T-helper 17 cell (primary cell): ENCODE data around the gene MRPL17. TPM values are rescaled to one million over a fixed set of nuclear protein-coding genes. Genes with fewer than 3 reads are reported as not detected.
"Not testable (repeated sequence)": the region's sequence is repeated elsewhere in the genome, so short reads cannot be mapped to it uniquely, and the experiment has no call there.

ENCODE experiments used
- ATAC-seq: fragments of 150-1000 bp; cut with Tn5 transposase; 2 replicates; pipeline ENCODE4 v1.10.0; 2021; ENCODE audit warnings: mild to moderate bottlenecking, moderate library complexity
- DNase-seq, 3 donors: peaks; one replicate each; pipeline versions ENCODE4 v3.0.0 to v3.0.0-alpha.2; 2020 to 2021
- H3K9me3 ChIP-seq: one replicate; pipeline ENCODE4 v1.7.0; 2013; ENCODE audit warnings: low read length, mild to moderate bottlenecking; ENCODE audit not compliant: control insufficient read depth, poor library complexity, severe bottlenecking
- H3K27ac Mint-ChIP-seq: one replicate; pipeline ENCODE4 v1.8.0; 2022; ENCODE audit warnings: mild to moderate bottlenecking, moderate library complexity, mixed read lengths
- H3K27me3 Mint-ChIP-seq: one replicate; pipeline ENCODE4 v1.8.0; 2022; ENCODE audit warnings: mixed read lengths
- H3K36me3 Mint-ChIP-seq: one replicate; pipeline ENCODE4 v1.8.0; 2022; ENCODE audit warnings: low read depth, mixed read lengths
- H3K4me1 Mint-ChIP-seq: one replicate; pipeline ENCODE4 v1.8.0; 2022; ENCODE audit warnings: mild to moderate bottlenecking, mixed read lengths
- H3K4me3 Mint-ChIP-seq: one replicate; pipeline ENCODE4 v1.8.0; 2022; ENCODE audit warnings: mild to moderate bottlenecking, moderate library complexity, mixed read lengths
- total RNA-seq, 4 donors: library from RNA in 2 of 4; stranded (reverse) in 2 of 4; gene quantifications; one replicate each; pipeline ENCODE4 v1.2.3 and lab custom pipeline; 2022 to 2026

The MRPL17 gene
- total RNA-seq, 2 donors from 2014 or later, result 10.9 TPM

GRCh38 chr11:6695377-6695776 lies 12.2 kb upstream of the MRPL17 start:
- Mint-ChIP-seq H3K27ac (no peak overlapping the region), H3K4me1 (peaks cover 22% of the 10 kb centered on the region), H3K27me3 (no peaks in the 10 kb centered on the region), H3K36me3 (peaks cover 5% of the 10 kb centered on the region), H3K4me3 (no peak overlapping the region)
- DNase-seq (no peak), ATAC-seq (no peak)
- no peaks in the 10 kb centered on the region for H3K9me3 ChIP-seq

- ATAC-seq, result no peak
- peak overlapping the region; percentile 81 for H3K27ac Mint-ChIP-seq
- no peaks in the 10 kb centered on the region for H3K9me3 ChIP-seq
- H3K36me3 Mint-ChIP-seq, result peaks cover 5% of the 10 kb centered on the region
- H3K27me3 Mint-ChIP-seq, result no peaks in the 10 kb centered on the region
- no peak overlapping the region for H3K4me3 Mint-ChIP-seq
- peaks cover 22% of the 10 kb centered on the region for H3K4me1 Mint-ChIP-seq
- no peak for DNase-seq
These were observed 11.0 kb upstream of the MRPL17 start for GRCh38 chr11:6694229-6694535.

DNA sequence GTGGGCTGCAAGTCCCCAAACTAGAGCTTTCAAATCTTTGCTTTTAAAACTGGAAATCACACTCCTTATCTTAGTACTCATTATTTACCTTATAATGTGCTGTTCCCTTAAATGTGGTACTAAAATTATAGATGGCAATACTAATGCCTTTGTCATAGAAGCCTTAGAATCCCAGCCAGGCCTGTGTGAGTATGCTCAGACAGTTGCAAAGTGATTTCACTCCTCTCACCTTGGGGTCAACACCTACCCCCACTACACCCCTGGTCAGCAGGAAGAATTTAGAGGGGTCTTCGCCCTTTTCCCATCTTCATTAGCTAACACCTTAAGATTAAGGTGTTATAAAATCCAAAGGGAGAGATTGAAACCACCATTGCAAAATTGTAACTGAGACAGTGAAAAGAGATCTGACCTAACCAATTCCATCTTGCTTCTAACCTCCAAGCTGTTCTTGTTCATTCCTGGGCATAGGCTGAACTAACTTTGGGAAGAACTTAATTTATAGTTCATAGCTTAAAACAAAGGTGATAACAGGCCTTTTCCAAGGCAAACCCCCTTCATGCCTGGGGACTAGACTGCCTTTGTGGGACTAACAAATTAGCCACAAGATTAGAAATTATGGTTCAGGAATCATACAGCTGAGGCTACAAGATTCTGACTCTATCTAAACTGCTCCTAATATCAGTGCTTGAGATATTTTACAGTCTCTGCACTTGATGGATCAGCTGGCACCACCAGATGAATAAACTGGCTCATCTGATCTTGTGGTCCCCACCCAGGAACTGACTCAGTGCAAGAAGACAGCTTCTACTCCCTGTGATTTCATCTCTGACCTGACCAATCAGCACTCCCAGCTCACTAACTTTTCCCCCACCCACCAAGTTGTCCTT lies 10.4 kb upstream of the MRPL17 start:
- Mint-ChIP-seq H3K27me3 (no peaks in the 10 kb centered on the region), H3K36me3 (peaks cover 5% of the 10 kb centered on the region), H3K27ac (peak overlapping the region; percentile 81), H3K4me3 (no peak overlapping the region), H3K4me1 (peaks cover 22% of the 10 kb centered on the region)
- no peaks in the 10 kb centered on the region for H3K9me3 ChIP-seq
- DNase-seq (no peak), ATAC-seq (peak; percentile 50)

GRCh38 chr11:6692128-6692527 lies 9.0 kb upstream of the MRPL17 start:
- DNase-seq (no peak), ATAC-seq (no peak)
- Mint-ChIP-seq H3K4me3 (no peak overlapping the region), H3K36me3 (peaks cover 2% of the 10 kb centered on the region), H3K27me3 (no peaks in the 10 kb centered on the region), H3K4me1 (peaks cover 16% of the 10 kb centered on the region), H3K27ac (no peak overlapping the region)
- H3K9me3 ChIP-seq, result no peaks in the 10 kb centered on the region

- DNase-seq, ATAC-seq, H3K36me3 Mint-ChIP-seq, H3K27me3 Mint-ChIP-seq, H3K4me3 Mint-ChIP-seq, H3K27ac Mint-ChIP-seq, H3K9me3 ChIP-seq: not testable (repeated sequence)
- peaks cover 16% of the 10 kb centered on the region for H3K4me1 Mint-ChIP-seq
These were observed 7.4 kb upstream of the MRPL17 start for GRCh38 chr11:6690431-6691132.

DNA sequence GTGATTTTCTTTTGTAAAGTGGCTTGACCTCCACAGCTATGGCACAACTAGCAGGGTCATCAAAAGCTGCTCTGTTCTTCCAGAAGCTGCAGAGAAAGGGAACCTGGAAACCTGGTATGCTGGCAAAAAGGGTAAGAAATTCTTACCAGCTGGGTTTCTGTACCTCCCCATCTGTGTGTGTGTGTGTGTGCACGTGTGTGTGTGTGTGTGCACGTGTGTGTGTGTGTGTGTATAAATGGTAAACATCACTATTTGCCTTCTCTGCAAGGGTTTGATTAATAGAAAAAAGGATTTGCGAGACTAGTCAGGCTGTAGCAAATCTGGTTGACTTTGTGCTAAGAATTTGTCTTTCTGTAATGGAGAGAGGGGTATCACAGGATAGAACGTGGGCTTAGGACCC lies 4.7 kb upstream of the MRPL17 start:
- Mint-ChIP-seq H3K4me1 (peaks cover 13% of the 10 kb centered on the region), H3K27ac (peak overlapping the region; percentile 39), H3K36me3 (peaks cover 7% of the 10 kb centered on the region), H3K27me3 (no peaks in the 10 kb centered on the region), H3K4me3 (no peak overlapping the region)
- H3K9me3 ChIP-seq, result no peaks in the 10 kb centered on the region
- DNase-seq, result no peak
- no peak for ATAC-seq

GRCh38 chr11:6686006-6686405 lies 2.9 kb upstream of the MRPL17 start:
- Mint-ChIP-seq H3K27ac (no peak overlapping the region), H3K4me1 (peaks cover 22% of the 10 kb centered on the region), H3K36me3 (peaks cover 6% of the 10 kb centered on the region), H3K4me3 (peak overlapping the region; percentile 68), H3K27me3 (no peaks in the 10 kb centered on the region)
- no peaks in the 10 kb centered on the region for H3K9me3 ChIP-seq
- no peak for ATAC-seq
- DNase-seq, result no peak

DNA sequence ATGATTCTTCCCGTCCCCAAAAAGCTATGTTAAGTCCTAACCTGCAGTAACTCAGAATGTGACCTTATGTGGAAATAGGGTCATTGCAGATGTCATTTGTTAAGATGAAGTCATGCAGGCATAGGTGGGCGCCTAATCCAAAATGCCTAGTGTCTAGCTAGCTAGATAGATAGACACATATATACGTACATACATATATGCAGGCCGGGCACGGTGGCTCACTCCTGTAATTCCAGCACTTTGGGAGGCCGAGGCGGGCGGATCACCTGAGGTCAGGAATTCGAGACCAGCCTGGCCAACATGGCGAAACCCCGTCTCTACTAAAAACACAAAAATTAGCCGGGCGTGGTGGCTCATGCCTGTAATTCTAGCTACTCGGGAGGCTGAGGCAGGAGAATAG lies 928 bp upstream of the MRPL17 start:
- not testable (repeated sequence) for ATAC-seq, H3K36me3 Mint-ChIP-seq, DNase-seq, H3K9me3 ChIP-seq, H3K27me3 Mint-ChIP-seq
- Mint-ChIP-seq H3K4me3 (peak overlapping the region; percentile 98), H3K4me1 (peaks cover 24% of the 10 kb centered on the region), H3K27ac (peak overlapping the region; percentile 98)

GRCh38 chr11:6682591-6682935 lies 577 bp downstream of the MRPL17 start:
- DNase-seq, result no peak
- ATAC-seq, result no peak
- Mint-ChIP-seq H3K4me1 (peaks cover 31% of the 10 kb centered on the region), H3K27me3 (no peaks in the 10 kb centered on the region), H3K4me3 (peak overlapping the region; percentile 98), H3K27ac (peak overlapping the region; percentile 98), H3K36me3 (peaks cover 5% of the 10 kb centered on the region)
- no peaks in the 10 kb centered on the region for H3K9me3 ChIP-seq

DNA sequence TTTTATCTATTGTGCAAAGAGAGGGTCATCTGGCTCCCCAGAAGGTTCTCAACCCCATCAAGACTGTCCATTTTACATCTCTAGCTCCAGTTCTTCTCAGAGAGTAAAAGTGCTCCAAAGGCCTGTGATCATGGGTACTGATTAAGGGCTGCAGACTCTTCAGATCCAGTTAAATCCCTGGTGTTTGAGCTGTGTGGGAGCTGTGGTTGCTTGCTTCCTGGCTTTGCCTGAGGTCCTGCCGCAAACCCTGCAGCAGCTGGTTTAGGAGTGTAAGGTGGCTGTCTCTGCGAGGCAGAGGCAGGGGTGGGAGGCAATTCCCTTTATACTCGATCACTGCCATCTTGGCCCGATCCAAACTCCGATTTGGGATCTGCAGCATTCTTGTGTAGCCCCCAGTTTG lies 1.2 kb downstream of the MRPL17 start:
- H3K9me3 ChIP-seq, result no peaks in the 10 kb centered on the region
- no peak for ATAC-seq
- no peak for DNase-seq
- Mint-ChIP-seq H3K27ac (peak overlapping the region; percentile 98), H3K36me3 (peaks cover 5% of the 10 kb centered on the region), H3K4me1 (peaks cover 31% of the 10 kb centered on the region), H3K27me3 (no peaks in the 10 kb centered on the region), H3K4me3 (peak overlapping the region; percentile 98)

- peaks cover 31% of the 10 kb centered on the region for H3K4me1 Mint-ChIP-seq
- ATAC-seq (no peak), DNase-seq (no peak)
- H3K36me3 Mint-ChIP-seq, result peaks cover 5% of the 10 kb centered on the region
- H3K27ac Mint-ChIP-seq, result peak overlapping the region; percentile 67
- peak overlapping the region; percentile 59 for H3K4me3 Mint-ChIP-seq
- H3K27me3 Mint-ChIP-seq, result no peaks in the 10 kb centered on the region
- H3K9me3 ChIP-seq, result no peaks in the 10 kb centered on the region
These were observed 1.6 kb downstream of the MRPL17 start for GRCh38 chr11:6681505-6681904.

DNA sequence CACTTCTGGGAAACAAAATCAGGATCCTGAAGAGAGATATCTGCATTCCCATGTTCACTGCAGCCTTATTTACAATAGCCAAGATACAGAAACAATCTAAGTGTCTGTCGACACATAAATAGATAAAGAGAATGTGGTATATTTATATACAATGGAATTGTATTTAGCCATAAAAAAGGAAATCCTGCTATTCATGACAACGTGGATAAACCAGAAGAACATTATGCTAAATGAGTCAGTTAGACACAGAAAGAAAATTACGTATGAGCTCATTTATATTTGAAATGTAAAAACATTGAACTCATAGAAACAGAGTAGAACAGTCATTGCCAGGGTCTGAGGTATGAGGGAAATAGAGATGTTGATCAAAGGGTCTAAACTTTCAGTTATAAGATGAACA lies 6.1 kb downstream of the MRPL17 start:
- H3K36me3 Mint-ChIP-seq, result no peaks in the 10 kb centered on the region

DNA sequence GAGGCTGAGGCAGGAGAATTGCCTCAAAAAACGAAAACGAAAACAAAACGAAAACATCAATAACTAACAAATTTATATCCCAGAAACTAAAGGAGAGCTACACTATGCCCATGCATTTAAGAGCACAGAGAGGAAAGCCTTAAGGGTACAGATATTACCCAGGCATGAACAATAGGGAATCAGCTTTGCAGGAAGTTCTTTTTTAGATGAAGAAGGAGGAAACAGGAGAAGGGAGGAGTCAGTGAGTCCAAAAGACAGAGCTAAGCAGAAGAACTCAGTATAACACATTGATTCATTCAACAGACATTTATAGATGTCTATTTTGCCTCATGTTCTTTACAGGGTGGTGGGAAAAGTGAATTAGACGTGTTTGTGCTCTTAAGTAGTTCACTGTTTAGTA lies 8.3 kb downstream of the MRPL17 start:
- no peaks in the 10 kb centered on the region for H3K36me3 Mint-ChIP-seq

More for the DNA sequence above, 6.1 kb downstream of the MRPL17 start:
- H3K27me3 Mint-ChIP-seq, result no peaks in the 10 kb centered on the region
- H3K4me1 Mint-ChIP-seq, result peaks cover 42% of the 10 kb centered on the region
- no peaks in the 10 kb centered on the region for H3K9me3 ChIP-seq
- no peak overlapping the region for H3K27ac Mint-ChIP-seq
- no peak overlapping the region for H3K4me3 Mint-ChIP-seq
- ATAC-seq (no peak), DNase-seq (no peak)

GRCh38 chr11:6674219-6674597 lies 8.9 kb downstream of the MRPL17 start:
- Mint-ChIP-seq H3K4me3 (peak overlapping the region; percentile 69), H3K4me1 (peaks cover 44% of the 10 kb centered on the region), H3K27me3 (no peaks in the 10 kb centered on the region), H3K27ac (peak overlapping the region; percentile 75), H3K36me3 (no peaks in the 10 kb centered on the region)
- ATAC-seq (peak; percentile 59), DNase-seq (no peak)
- no peaks in the 10 kb centered on the region for H3K9me3 ChIP-seq

More for the DNA sequence above, 8.3 kb downstream of the MRPL17 start:
- no peak for ATAC-seq
- DNase-seq, result no peak
- H3K27me3 Mint-ChIP-seq, result no peaks in the 10 kb centered on the region
- peak overlapping the region; percentile 75 for H3K27ac Mint-ChIP-seq
- H3K9me3 ChIP-seq, result no peaks in the 10 kb centered on the region
- no peak overlapping the region for H3K4me3 Mint-ChIP-seq
- H3K4me1 Mint-ChIP-seq, result peaks cover 45% of the 10 kb centered on the region
